OCI-LY1 (cell line): ENCODE data around the gene TGFBRAP1.

Experiments
- H2AFZ ChIP-seq: fragments of 200-600 bp; sonication (generic), shearing (Covaris generic); 2 replicates; pipeline ENCODE4 v1.6.0; 2014; ENCODE audit warnings: antibody characterized with exemption, mild to moderate bottlenecking, low read length
- H3F3A ChIP-seq: fragments of 200-600 bp; sonication (generic), shearing (Covaris generic); 2 replicates; pipeline ENCODE4 v1.6.0; 2014; ENCODE audit warnings: mild to moderate bottlenecking, antibody characterized with exemption, low read length, moderate library complexity; ENCODE audit not compliant: insufficient read depth
- H3K27ac ChIP-seq: fragments of 200-600 bp; sonication (generic); 2 replicates; pipeline ENCODE4 v1.5.1; 2014; ENCODE audit warnings: low read length, mixed run types, mild to moderate bottlenecking, low read depth; ENCODE audit not compliant: poor library complexity, severe bottlenecking
- H3K27me3 ChIP-seq: fragments of 200-600 bp; sonication (generic); 2 replicates; pipeline ENCODE4 v1.6.0; 2014; ENCODE audit warnings: antibody characterized with exemption, mild to moderate bottlenecking, low read length, moderate library complexity; ENCODE audit not compliant: insufficient read depth
- H3K36me3 ChIP-seq: fragments of 200-600 bp; sonication (generic); 2 replicates; pipeline ENCODE4 v1.6.1; 2014; ENCODE audit warnings: mild to moderate bottlenecking, antibody characterized with exemption, low read length, moderate library complexity, mixed read lengths; ENCODE audit not compliant: insufficient read depth
- H3K4me1 ChIP-seq: fragments of 200-600 bp; sonication (generic); 2 replicates; pipeline ENCODE4 v1.5.1; 2014; ENCODE audit warnings: mild to moderate bottlenecking, low read length, moderate library complexity; ENCODE audit not compliant: insufficient read depth, severe bottlenecking
- H3K4me2 ChIP-seq: fragments of 200-600 bp; sonication (generic), shearing (Covaris generic); 2 replicates; pipeline ENCODE4 v1.6.1; 2014; ENCODE audit warnings: low read length
- H3K4me3 ChIP-seq: fragments of 200-600 bp; sonication (generic); 2 replicates; pipeline ENCODE4 v1.5.1; 2014; ENCODE audit warnings: low read length, low read depth, mild to moderate bottlenecking, mixed read lengths; ENCODE audit not compliant: poor library complexity, severe bottlenecking
- H3K79me2 ChIP-seq: fragments of 200-600 bp; shearing (Covaris generic); 2 replicates; pipeline ENCODE4 v1.6.1; 2016; ENCODE audit warnings: mixed run types, low read length, mixed read lengths; ENCODE audit not compliant: insufficient read depth
- H3K9ac ChIP-seq: fragments of 200-600 bp; sonication (generic), shearing (Covaris generic); 2 replicates; pipeline ENCODE4 v1.6.1; 2014; ENCODE audit warnings: mild to moderate bottlenecking, low read length, mixed read lengths
- H3K9me2 ChIP-seq: fragments of 200-600 bp; sonication (generic), shearing (Covaris generic); 2 replicates; pipeline ENCODE4 v1.6.1; 2014; ENCODE audit warnings: low read depth, mild to moderate bottlenecking, low read length, mixed read lengths
- H3K9me3 ChIP-seq: fragments of 200-600 bp; shearing (Covaris generic); 2 replicates; pipeline ENCODE4 v1.6.1; 2014; ENCODE audit warnings: low read length, mixed read lengths
- H4K20me1 ChIP-seq: fragments of 200-600 bp; sonication (generic), shearing (Covaris generic); 2 replicates; pipeline ENCODE4 v1.6.0; 2016; ENCODE audit warnings: mild to moderate bottlenecking, low read length; ENCODE audit not compliant: insufficient read depth
- EZH2 ChIP-seq: fragments of 200-600 bp; sonication (generic), shearing (Covaris generic); IDR thresholded peaks from 2 replicates; pipeline ENCODE4 v1.8.0; 2017; ENCODE audit warnings: borderline replicate concordance, mixed run types, mild to moderate bottlenecking, antibody characterized with exemption, low read length, moderate library complexity, mixed read lengths
- TF ChIP-seq, protein P1 (sequence below): fragments of 200-600 bp; sonication (generic), shearing (Covaris generic); IDR thresholded peaks from 2 replicates; pipeline ENCODE4 v1.5.1; 2017; ENCODE audit warnings: mild to moderate bottlenecking, antibody characterized with exemption, low read length, moderate library complexity, mixed read lengths

The TGFBRAP1 gene

DNA sequence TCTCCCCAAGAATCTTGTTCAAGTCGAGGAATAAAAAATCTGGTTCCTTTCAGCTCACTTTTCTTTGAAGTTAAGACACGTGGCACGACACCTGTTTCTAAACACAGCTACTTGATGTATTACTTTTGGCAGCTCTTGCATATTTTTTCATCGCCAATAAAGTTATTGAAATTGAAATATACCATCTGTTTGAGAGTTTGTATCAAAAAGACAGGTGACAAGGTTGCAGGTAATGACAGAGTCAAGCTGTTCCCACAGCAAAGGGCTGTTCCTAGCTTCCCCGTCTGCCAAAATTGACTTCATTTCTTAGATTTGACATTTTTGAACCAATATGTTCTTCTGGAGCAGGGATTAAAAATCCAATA is 93.5 kb downstream of the TGFBRAP1 start:
- H3K4me2 ChIP-seq, result no peak overlapping the region
- H3K9me2 ChIP-seq, result no peaks in the 10 kb centered on the region
- H3K79me2 ChIP-seq, result no peaks in the 10 kb centered on the region
- H3K4me1 ChIP-seq, result no peaks in the 10 kb centered on the region
- H3K27me3 ChIP-seq, result no peaks in the 10 kb centered on the region
- H2AFZ ChIP-seq, result no peak overlapping the region
- H3K9ac ChIP-seq, result no peak overlapping the region
- no peaks in the 10 kb centered on the region for H3K36me3 ChIP-seq
- no peaks in the 10 kb centered on the region for H3K9me3 ChIP-seq
- no peaks in the 10 kb centered on the region for H4K20me1 ChIP-seq
- H3F3A ChIP-seq, result no peaks in the 10 kb centered on the region
- no peak overlapping the region for H3K27ac ChIP-seq
- no peak for TF ChIP-seq EZH2
- TF ChIP-seq, protein P1, sequence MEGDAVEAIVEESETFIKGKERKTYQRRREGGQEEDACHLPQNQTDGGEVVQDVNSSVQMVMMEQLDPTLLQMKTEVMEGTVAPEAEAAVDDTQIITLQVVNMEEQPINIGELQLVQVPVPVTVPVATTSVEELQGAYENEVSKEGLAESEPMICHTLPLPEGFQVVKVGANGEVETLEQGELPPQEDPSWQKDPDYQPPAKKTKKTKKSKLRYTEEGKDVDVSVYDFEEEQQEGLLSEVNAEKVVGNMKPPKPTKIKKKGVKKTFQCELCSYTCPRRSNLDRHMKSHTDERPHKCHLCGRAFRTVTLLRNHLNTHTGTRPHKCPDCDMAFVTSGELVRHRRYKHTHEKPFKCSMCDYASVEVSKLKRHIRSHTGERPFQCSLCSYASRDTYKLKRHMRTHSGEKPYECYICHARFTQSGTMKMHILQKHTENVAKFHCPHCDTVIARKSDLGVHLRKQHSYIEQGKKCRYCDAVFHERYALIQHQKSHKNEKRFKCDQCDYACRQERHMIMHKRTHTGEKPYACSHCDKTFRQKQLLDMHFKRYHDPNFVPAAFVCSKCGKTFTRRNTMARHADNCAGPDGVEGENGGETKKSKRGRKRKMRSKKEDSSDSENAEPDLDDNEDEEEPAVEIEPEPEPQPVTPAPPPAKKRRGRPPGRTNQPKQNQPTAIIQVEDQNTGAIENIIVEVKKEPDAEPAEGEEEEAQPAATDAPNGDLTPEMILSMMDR, result no peak
- no peak overlapping the region for H3K4me3 ChIP-seq

DNA sequence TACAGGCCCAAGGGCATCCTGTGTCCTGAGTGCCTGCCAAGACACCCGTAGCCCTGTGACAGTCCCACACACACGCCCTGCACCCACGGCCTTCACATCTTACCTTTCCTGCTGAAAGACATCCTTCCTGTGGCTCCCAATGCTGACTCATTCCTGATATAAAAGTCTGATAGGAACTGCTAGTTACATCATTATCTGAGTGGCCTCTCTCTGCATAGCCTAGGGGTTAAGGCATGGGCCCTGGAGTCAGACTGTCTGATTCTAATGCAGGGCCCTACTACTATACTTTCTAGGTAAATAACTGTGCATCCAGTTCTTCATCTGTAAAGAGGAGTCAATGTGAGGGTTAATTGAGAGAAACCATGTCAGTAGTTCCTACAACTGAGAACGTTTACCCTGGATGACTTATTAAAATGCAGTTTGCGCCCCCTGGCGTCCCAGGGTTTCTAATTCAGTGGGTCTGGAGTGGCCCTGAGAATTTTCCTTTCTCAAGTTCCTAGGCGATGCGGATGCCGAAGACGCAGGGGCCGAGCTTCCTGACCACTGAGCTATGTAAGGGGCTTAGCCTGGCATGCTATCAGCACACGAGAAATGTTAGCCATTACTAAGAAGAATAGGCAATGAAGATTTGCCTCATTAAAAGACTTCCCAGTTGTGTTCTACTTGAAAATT is 94.0 kb downstream of the TGFBRAP1 start:
- no peaks in the 10 kb centered on the region for H3K79me2 ChIP-seq
- H2AFZ ChIP-seq, result no peak overlapping the region
- no peaks in the 10 kb centered on the region for H3K9me3 ChIP-seq
- TF ChIP-seq, protein P1, result peak; percentile 76
- TF ChIP-seq EZH2, result no peak
- H3K4me3 ChIP-seq, result no peak overlapping the region
- no peaks in the 10 kb centered on the region for H3K27me3 ChIP-seq
- H4K20me1 ChIP-seq, result no peaks in the 10 kb centered on the region
- no peak overlapping the region for H3K27ac ChIP-seq
- H3K9me2 ChIP-seq, result no peaks in the 10 kb centered on the region
- no peak overlapping the region for H3K4me2 ChIP-seq
- H3F3A ChIP-seq, result no peaks in the 10 kb centered on the region
- H3K4me1 ChIP-seq, result no peaks in the 10 kb centered on the region
- no peak overlapping the region for H3K9ac ChIP-seq
- no peaks in the 10 kb centered on the region for H3K36me3 ChIP-seq

DNA sequence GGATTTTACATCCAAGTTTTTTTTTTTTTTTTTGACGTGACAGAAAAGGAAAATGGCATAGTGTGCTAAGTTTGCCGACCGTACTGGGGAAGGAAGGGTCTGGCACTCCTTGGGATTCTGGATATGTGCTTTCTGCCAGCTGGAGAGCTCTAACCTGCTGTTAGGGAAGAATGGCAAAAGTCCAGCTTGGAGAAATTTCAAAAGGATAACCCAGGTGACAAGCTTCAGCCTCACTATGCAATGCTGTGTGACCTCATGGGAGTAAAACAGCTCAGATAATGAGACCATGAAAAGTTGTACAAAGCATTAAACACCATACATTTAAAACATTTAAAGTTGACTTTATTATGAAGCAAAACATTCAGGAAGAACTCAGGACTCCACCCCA is 98.3 kb downstream of the TGFBRAP1 start:
- no peak overlapping the region for H3K27ac ChIP-seq
- H3K4me1 ChIP-seq, result no peaks in the 10 kb centered on the region
- H3K79me2 ChIP-seq, result no peaks in the 10 kb centered on the region
- H4K20me1 ChIP-seq, result no peaks in the 10 kb centered on the region
- no peaks in the 10 kb centered on the region for H3K9me3 ChIP-seq
- TF ChIP-seq EZH2, result no peak
- TF ChIP-seq, protein P1, result no peak
- no peaks in the 10 kb centered on the region for H3F3A ChIP-seq
- no peak overlapping the region for H3K4me2 ChIP-seq
- H3K36me3 ChIP-seq, result no peaks in the 10 kb centered on the region
- H3K4me3 ChIP-seq, result no peak overlapping the region
- H3K27me3 ChIP-seq, result no peaks in the 10 kb centered on the region
- H3K9ac ChIP-seq, result no peak overlapping the region
- no peak overlapping the region for H2AFZ ChIP-seq
- H3K9me2 ChIP-seq, result no peaks in the 10 kb centered on the region
